ENCODE data around the gene BTN3A1. TPM values are rescaled to one million over a fixed set of nuclear protein-coding genes. Genes with fewer than 3 reads are reported as not detected.

The BTN3A1 gene
- total and polyA plus RNA-seq, 2 of the 13 experiments (the other 11 are each of a cell fraction or from before 2014, with no cell fraction given), result 13.3 to 14.0 TPM

DNA sequence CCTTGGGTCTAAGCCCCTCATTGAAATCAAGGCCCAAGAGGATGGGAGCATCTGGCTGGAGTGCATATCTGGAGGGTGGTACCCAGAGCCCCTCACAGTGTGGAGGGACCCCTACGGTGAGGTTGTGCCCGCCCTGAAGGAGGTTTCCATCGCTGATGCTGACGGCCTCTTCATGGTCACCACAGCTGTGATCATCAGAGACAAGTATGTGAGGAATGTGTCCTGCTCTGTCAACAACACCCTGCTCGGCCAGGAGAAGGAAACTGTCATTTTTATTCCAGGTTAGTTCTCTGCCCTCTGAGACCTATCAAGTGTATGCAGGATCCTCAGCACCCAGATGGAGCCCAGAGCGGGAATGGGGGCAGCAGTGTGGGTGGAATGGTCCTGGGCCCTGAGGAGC lies 14.1 kb upstream of the BTN3A1 start (continued):
- TF ChIP-seq ZNF280D (CRISPR knock-in tag; IDR thresholded peaks at IDR 0.05) (0 out of 2 replicates have a peak, but pooled peaks have one; percentile 45), RXRA (CRISPR knock-in tag; IDR thresholded peaks at IDR 0.05) (0 out of 2 replicates have a peak, but pooled peaks have one; percentile 26), CBX5 (CRISPR knock-in tag; IDR thresholded peaks at IDR 0.05; ENCODE audit: borderline replicate concordance) (no peak), ZNF10 (CRISPR knock-in tag; IDR thresholded peaks at IDR 0.05; ENCODE audit: borderline replicate concordance, low read depth) (no peak), ATF4 (CRISPR knock-in tag; IDR thresholded peaks at IDR 0.05) (no peak), ZNF18 (CRISPR knock-in tag; IDR thresholded peaks at IDR 0.05; ENCODE audit: insufficient replicate concordance) (no peak), TEAD2 (CRISPR knock-in tag; IDR thresholded peaks at IDR 0.05) (no peak), ZNF75D (CRISPR knock-in tag; IDR thresholded peaks at IDR 0.05; ENCODE audit: borderline replicate concordance) (0 out of 2 replicates have a peak, but pooled peaks have one; percentile 31), RELA (CRISPR knock-in tag; IDR thresholded peaks at IDR 0.05) (peak; percentile 30; the same call in 1 of the 2 replicates), ZFP41 (CRISPR knock-in tag; IDR thresholded peaks at IDR 0.05; ENCODE audit: borderline replicate concordance) (no peak), ZNF850 (CRISPR knock-in tag; conservative IDR thresholded peaks at IDR 0.05) (no peak), NFIC (IDR thresholded peaks at IDR 0.05; ENCODE audit: low read length) (no peak), NFE2 (CRISPR knock-in tag; IDR thresholded peaks at IDR 0.05) (no peak), RFXAP (CRISPR knock-in tag; IDR thresholded peaks at IDR 0.05; ENCODE audit: borderline replicate concordance) (peak; percentile 87; the same call in 1 of the 2 replicates), ZNF264 (CRISPR knock-in tag; IDR thresholded peaks at IDR 0.05) (no peak)
- TF ChIP-seq, protein P1, sequence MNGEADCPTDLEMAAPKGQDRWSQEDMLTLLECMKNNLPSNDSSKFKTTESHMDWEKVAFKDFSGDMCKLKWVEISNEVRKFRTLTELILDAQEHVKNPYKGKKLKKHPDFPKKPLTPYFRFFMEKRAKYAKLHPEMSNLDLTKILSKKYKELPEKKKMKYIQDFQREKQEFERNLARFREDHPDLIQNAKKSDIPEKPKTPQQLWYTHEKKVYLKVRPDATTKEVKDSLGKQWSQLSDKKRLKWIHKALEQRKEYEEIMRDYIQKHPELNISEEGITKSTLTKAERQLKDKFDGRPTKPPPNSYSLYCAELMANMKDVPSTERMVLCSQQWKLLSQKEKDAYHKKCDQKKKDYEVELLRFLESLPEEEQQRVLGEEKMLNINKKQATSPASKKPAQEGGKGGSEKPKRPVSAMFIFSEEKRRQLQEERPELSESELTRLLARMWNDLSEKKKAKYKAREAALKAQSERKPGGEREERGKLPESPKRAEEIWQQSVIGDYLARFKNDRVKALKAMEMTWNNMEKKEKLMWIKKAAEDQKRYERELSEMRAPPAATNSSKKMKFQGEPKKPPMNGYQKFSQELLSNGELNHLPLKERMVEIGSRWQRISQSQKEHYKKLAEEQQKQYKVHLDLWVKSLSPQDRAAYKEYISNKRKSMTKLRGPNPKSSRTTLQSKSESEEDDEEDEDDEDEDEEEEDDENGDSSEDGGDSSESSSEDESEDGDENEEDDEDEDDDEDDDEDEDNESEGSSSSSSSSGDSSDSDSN (CRISPR knock-in tag; IDR thresholded peaks at IDR 0.05), result no peak
- TF ChIP-seq, protein P2, sequence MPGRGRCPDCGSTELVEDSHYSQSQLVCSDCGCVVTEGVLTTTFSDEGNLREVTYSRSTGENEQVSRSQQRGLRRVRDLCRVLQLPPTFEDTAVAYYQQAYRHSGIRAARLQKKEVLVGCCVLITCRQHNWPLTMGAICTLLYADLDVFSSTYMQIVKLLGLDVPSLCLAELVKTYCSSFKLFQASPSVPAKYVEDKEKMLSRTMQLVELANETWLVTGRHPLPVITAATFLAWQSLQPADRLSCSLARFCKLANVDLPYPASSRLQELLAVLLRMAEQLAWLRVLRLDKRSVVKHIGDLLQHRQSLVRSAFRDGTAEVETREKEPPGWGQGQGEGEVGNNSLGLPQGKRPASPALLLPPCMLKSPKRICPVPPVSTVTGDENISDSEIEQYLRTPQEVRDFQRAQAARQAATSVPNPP (CRISPR knock-in tag; IDR thresholded peaks at IDR 0.05), result no peak
- TF ChIP-seq, protein P3, sequence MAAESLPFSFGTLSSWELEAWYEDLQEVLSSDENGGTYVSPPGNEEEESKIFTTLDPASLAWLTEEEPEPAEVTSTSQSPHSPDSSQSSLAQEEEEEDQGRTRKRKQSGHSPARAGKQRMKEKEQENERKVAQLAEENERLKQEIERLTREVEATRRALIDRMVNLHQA (CRISPR knock-in tag; IDR thresholded peaks at IDR 0.05), result no peak
- TF ChIP-seq, protein P4, sequence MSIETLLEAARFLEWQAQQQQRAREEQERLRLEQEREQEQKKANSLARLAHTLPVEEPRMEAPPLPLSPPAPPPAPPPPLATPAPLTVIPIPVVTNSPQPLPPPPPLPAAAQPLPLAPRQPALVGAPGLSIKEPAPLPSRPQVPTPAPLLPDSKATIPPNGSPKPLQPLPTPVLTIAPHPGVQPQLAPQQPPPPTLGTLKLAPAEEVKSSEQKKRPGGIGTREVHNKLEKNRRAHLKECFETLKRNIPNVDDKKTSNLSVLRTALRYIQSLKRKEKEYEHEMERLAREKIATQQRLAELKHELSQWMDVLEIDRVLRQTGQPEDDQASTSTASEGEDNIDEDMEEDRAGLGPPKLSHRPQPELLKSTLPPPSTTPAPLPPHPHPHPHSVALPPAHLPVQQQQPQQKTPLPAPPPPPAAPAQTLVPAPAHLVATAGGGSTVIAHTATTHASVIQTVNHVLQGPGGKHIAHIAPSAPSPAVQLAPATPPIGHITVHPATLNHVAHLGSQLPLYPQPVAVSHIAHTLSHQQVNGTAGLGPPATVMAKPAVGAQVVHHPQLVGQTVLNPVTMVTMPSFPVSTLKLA (IDR thresholded peaks at IDR 0.05), result no peak
